Loucy (cell line): ENCODE data around the gene LAMC1.

Experiments
- H2AFZ ChIP-seq: fragments of 200-600 bp; sonication (generic); 2 replicates; pipeline ENCODE4 v1.6.0; 2016; ENCODE audit warnings: antibody characterized with exemption, mild to moderate bottlenecking, low read length, moderate library complexity
- H3F3A ChIP-seq: fragments of 200-600 bp; 2 replicates; pipeline ENCODE4 v1.6.0; 2016; ENCODE audit warnings: antibody characterized with exemption, low read depth, mild to moderate bottlenecking
- H3K27me3 ChIP-seq: fragments of 200-600 bp; sonication (generic); 2 replicates; pipeline ENCODE4 v1.6.1; 2014; ENCODE audit warnings: low read length, mild to moderate bottlenecking; ENCODE audit not compliant: insufficient read depth, poor library complexity, severe bottlenecking
- H3K36me3 ChIP-seq: fragments of 200-600 bp; sonication (generic); 2 replicates; pipeline ENCODE4 v1.6.1; 2016; ENCODE audit warnings: low read length; ENCODE audit not compliant: insufficient read depth
- H3K4me1 ChIP-seq: fragments of 200-600 bp; sonication (generic); 2 replicates; pipeline ENCODE4 v1.5.1; 2014; ENCODE audit warnings: low read length, mild to moderate bottlenecking; ENCODE audit not compliant: insufficient read depth, poor library complexity, severe bottlenecking
- H3K4me2 ChIP-seq: fragments of 200-600 bp; sonication (generic); 2 replicates; pipeline ENCODE4 v1.6.0; 2014; ENCODE audit warnings: antibody characterized with exemption, low read length, low read depth, mild to moderate bottlenecking; ENCODE audit not compliant: poor library complexity, severe bottlenecking
- H3K4me3 ChIP-seq: fragments of 200-600 bp; sonication (generic); 2 replicates; pipeline ENCODE4 v1.5.1; 2014; ENCODE audit warnings: low read length, mild to moderate bottlenecking, mixed read lengths; ENCODE audit not compliant: poor library complexity, severe bottlenecking
- H3K79me2 ChIP-seq: fragments of 200-600 bp; sonication (generic); 2 replicates; pipeline ENCODE4 v1.6.1; 2014; ENCODE audit warnings: low read length; ENCODE audit not compliant: insufficient read depth
- H3K9ac ChIP-seq: fragments of 200-600 bp; sonication (generic); 2 replicates; pipeline ENCODE4 v1.6.0; 2014; ENCODE audit warnings: mild to moderate bottlenecking, low read depth, low read length, moderate library complexity; ENCODE audit not compliant: poor library complexity, severe bottlenecking
- H3K9me2 ChIP-seq: fragments of 200-600 bp; sonication (generic); replicated peaks from 2 replicates; pipeline ENCODE4 v1.6.1; 2016; ENCODE audit warnings: low read depth, low read length, mixed read lengths
- H3K9me3 ChIP-seq: fragments of 200-600 bp; sonication (generic); 2 replicates; pipeline ENCODE4 v1.6.1; 2014; ENCODE audit warnings: mild to moderate bottlenecking, antibody characterized with exemption, low read length, low read depth; ENCODE audit not compliant: insufficient read depth
- H4K20me1 ChIP-seq: fragments of 200-600 bp; sonication (generic); 2 replicates; pipeline ENCODE4 v1.6.0; 2014; ENCODE audit warnings: antibody characterized with exemption, low read length, mild to moderate bottlenecking; ENCODE audit not compliant: insufficient read depth, poor library complexity, severe bottlenecking
- EZH2phosphoT487 ChIP-seq: fragments of 200-600 bp; IDR thresholded peaks from 2 replicates; pipeline ENCODE4 v1.6.1; 2018; ENCODE audit warnings: antibody characterized with exemption, mild to moderate bottlenecking, moderate library complexity, borderline replicate concordance
- TF ChIP-seq, protein P1 (sequence below): fragments of 200-600 bp; sonication (generic); conservative IDR thresholded peaks from 2 replicates; pipeline ENCODE4 v1.5.1; 2014; ENCODE audit warnings: mild to moderate bottlenecking, antibody characterized with exemption, low read length

LAMC1 gene

DNA sequence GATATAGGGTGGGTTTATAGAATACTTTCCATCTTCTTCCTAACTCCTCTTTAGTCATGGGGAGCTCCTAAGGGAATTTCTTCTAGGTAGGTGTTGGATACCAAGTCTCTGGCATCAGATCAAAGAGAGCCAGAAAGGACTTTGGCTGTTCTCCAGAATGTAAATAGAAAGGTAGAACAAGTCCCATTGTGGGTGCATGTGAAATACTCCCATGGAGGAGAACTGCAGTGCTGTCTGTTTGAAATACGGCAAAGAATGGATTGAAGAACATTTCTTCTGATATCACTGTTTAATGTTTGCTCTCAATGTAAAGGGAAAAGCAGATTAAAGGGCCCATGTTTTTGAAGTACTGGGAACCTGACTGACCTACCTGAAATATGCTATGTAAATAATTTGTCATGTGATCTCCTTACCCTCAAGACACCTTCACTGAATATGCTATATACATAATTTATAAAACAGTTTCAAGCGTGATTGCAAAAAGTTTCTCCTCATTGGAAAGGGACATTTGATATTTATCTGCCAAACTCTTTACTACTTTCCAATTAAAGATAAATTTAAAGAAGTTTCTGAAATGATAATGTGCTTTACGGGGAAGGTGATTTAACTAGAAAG lies 65.9 kb downstream of the LAMC1 start:
- Histone ChIP-seq H3K79me2 (no peaks in the 10 kb centered on the region), H3K9ac (no peak overlapping the region)

DNA sequence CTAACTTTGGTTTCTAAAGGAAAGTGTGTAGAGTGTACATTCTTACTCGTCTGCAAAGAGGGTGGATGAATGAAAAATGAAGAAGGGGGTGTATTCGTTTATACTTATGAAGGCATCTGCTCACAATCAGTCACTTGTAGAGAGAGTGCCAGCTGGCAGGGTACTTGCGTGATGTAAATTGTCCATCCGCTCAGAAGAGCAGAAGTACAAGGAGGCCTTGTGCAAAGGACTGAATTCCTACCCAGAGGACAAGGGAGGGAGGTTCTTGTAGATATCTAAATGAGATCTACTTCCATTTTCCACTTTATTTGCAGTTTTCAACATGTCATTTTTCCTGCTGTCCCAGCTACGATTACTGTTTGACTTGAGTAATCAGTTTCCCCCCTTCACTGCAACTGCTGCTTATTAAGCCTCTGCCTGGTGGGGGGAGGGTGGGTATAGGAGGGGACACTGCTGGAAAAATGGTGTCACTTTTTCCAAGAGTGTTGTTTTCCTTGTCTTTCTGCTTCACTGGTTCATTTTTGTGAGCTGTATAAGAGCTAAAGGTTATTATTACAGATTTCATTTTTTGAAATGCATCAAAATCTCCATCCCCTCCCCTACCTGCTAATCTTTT lies 67.3 kb downstream of the LAMC1 start:
- Histone ChIP-seq H3K36me3 (no peaks in the 10 kb centered on the region), H3K4me1 (peaks cover 4% of the 10 kb centered on the region), H3K4me2 (no peak overlapping the region), H3F3A (no peaks in the 10 kb centered on the region), H3K9ac (no peak overlapping the region), H3K79me2 (no peaks in the 10 kb centered on the region), H3K9me2 (no peaks in the 10 kb centered on the region), H3K4me3 (no peak overlapping the region), H3K27me3 (no peaks in the 10 kb centered on the region), H3K9me3 (no peaks in the 10 kb centered on the region), H4K20me1 (no peaks in the 10 kb centered on the region), H2AFZ (no peak overlapping the region)
- TF ChIP-seq, protein P1, sequence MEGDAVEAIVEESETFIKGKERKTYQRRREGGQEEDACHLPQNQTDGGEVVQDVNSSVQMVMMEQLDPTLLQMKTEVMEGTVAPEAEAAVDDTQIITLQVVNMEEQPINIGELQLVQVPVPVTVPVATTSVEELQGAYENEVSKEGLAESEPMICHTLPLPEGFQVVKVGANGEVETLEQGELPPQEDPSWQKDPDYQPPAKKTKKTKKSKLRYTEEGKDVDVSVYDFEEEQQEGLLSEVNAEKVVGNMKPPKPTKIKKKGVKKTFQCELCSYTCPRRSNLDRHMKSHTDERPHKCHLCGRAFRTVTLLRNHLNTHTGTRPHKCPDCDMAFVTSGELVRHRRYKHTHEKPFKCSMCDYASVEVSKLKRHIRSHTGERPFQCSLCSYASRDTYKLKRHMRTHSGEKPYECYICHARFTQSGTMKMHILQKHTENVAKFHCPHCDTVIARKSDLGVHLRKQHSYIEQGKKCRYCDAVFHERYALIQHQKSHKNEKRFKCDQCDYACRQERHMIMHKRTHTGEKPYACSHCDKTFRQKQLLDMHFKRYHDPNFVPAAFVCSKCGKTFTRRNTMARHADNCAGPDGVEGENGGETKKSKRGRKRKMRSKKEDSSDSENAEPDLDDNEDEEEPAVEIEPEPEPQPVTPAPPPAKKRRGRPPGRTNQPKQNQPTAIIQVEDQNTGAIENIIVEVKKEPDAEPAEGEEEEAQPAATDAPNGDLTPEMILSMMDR: no peak
- no peak for TF ChIP-seq EZH2phosphoT487

More for the DNA sequence above, 65.9 kb downstream of the LAMC1 start:
- no peaks in the 10 kb centered on the region for H3F3A ChIP-seq
- no peaks in the 10 kb centered on the region for H3K9me2 ChIP-seq
- peaks cover 4% of the 10 kb centered on the region for H3K4me1 ChIP-seq
- H4K20me1 ChIP-seq: no peaks in the 10 kb centered on the region
- no peaks in the 10 kb centered on the region for H3K27me3 ChIP-seq
- H3K9me3 ChIP-seq: no peaks in the 10 kb centered on the region
- H2AFZ ChIP-seq: no peak overlapping the region
- TF ChIP-seq, protein P1: no peak
- TF ChIP-seq EZH2phosphoT487: no peak
- no peaks in the 10 kb centered on the region for H3K36me3 ChIP-seq
- no peak overlapping the region for H3K4me2 ChIP-seq
- no peak overlapping the region for H3K4me3 ChIP-seq

DNA sequence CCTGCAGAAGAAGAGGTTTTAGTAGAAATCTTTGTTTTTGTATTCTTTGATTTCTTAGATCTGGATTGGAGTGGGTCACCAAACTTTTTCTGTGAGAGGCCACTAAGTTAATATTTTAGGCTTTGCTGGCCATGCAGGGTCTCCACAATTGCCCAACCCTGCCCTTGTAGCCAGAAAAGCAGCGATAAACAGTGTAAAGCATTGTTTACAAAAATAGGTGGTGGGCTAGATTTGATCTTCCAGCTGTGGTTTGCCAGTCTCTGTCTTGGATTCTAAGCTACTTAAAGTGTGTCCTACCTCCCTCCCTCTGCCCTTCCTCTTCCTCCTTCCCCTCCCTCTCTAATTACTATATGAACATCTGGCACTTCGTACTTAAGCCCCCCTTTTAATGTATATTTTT lies 68.0 kb downstream of the LAMC1 start:
- no peaks in the 10 kb centered on the region for H3K36me3 ChIP-seq
- H3K4me1 ChIP-seq: peaks cover 4% of the 10 kb centered on the region
- no peaks in the 10 kb centered on the region for H3K9me2 ChIP-seq
- no peak overlapping the region for H3K9ac ChIP-seq
- H3K4me2 ChIP-seq: no peak overlapping the region
- TF ChIP-seq EZH2phosphoT487: no peak
- TF ChIP-seq, protein P1: no peak
- no peaks in the 10 kb centered on the region for H3K27me3 ChIP-seq
- no peaks in the 10 kb centered on the region for H3K79me2 ChIP-seq
- H3K4me3 ChIP-seq: no peak overlapping the region
- no peak overlapping the region for H2AFZ ChIP-seq
- no peaks in the 10 kb centered on the region for H3K9me3 ChIP-seq
- no peaks in the 10 kb centered on the region for H4K20me1 ChIP-seq
- no peaks in the 10 kb centered on the region for H3F3A ChIP-seq
